Measurements from ENCODE around the gene MED28.

DNA sequence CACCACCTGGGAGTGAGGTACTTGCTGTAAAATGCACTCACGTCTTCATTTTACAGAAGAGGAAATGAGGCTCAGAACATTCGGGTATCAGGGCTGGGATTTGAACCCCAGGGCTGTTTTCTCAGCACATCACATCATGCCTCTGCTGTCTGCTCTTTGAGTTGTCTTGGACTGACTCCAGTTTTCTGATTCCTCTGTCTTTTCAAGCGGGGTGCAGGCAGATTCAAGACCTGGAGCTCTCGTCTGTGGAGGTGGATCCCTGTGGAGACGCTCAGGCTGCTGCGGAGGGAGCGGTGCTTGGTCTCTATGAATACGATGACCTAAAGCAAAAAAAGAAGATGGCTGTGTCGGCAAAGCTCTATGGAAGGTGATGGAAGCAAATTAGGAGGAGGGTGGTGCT, 31.2 kb upstream of the MED28 start:
- TF ChIP-seq, protein P1, sequence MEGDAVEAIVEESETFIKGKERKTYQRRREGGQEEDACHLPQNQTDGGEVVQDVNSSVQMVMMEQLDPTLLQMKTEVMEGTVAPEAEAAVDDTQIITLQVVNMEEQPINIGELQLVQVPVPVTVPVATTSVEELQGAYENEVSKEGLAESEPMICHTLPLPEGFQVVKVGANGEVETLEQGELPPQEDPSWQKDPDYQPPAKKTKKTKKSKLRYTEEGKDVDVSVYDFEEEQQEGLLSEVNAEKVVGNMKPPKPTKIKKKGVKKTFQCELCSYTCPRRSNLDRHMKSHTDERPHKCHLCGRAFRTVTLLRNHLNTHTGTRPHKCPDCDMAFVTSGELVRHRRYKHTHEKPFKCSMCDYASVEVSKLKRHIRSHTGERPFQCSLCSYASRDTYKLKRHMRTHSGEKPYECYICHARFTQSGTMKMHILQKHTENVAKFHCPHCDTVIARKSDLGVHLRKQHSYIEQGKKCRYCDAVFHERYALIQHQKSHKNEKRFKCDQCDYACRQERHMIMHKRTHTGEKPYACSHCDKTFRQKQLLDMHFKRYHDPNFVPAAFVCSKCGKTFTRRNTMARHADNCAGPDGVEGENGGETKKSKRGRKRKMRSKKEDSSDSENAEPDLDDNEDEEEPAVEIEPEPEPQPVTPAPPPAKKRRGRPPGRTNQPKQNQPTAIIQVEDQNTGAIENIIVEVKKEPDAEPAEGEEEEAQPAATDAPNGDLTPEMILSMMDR (conservative IDR thresholded peaks at IDR 0.05 in 1 of 2, IDR thresholded peaks at IDR 0.05 in 1 of 2; ENCODE audit: extremely low read depth in 1 of 2, insufficient read depth in 1 of 2, low read depth in 1 of 2, low read length in 2 of 2) = no peak
- no peak for TF ChIP-seq EZH2 (IDR thresholded peaks at IDR 0.05; ENCODE audit: borderline replicate concordance, low read length)
